GM19099 (cell line): Measurements from ENCODE around the gene BEGAIN.

Source experiments
- POLR2A ChIP-seq: IDR thresholded peaks from 3 replicates; pipeline ENCODE4 v1.6.1; 2011; ENCODE audit warnings: low read depth; ENCODE audit not compliant: insufficient read length; ENCODE audit errors: extremely low read depth

The BEGAIN gene, protein sequence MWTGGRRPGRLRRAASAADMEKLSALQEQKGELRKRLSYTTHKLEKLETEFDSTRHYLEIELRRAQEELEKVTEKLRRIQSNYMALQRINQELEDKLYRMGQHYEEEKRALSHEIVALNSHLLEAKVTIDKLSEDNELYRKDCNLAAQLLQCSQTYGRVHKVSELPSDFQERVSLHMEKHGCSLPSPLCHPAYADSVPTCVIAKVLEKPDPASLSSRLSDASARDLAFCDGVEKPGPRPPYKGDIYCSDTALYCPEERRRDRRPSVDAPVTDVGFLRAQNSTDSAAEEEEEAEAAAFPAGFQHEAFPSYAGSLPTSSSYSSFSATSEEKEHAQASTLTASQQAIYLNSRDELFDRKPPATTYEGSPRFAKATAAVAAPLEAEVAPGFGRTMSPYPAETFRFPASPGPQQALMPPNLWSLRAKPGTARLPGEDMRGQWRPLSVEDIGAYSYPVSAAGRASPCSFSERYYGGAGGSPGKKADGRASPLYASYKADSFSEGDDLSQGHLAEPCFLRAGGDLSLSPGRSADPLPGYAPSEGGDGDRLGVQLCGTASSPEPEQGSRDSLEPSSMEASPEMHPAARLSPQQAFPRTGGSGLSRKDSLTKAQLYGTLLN

DNA sequence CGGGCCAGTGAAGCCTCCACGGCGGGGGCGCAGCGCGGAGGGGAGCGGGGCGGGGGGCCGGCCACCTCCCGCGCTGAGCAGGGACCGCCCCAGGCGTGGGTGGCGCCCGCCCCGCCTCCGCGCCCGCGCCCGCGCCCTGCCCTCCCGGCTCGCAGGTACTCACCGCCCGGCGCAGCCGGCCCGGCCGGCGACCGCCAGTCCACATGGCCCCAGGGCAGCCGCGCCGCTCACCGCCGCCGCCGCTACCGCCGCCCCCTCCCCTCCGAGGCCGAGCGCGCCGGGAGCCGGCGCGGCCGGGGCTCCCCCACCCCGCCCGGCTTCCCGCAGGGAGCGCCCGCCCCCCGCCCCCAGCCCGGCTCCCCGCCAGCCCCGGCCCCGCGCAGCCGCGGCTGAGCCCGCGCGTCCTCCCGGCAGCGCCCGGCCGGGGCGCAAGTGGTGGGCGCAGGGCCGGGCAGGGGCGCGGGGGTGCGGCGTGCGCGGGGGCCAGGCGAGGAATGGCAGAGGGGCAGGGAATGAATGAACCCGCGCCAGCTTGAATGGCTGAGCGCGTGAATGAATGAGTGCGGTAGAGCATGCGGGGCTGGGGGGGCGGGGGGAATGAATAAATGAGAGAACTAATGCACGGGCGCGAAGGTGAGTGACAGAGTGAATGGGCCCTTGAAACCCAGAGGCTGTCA lies at the start of gene BEGAIN:
Gene BEGAIN, minus strand, starts transcription at position 332 of the 677 bp plus-strand sequence. Its CDS starts 127 bp downstream, at position 205.
- no peak for TF ChIP-seq POLR2A

DNA sequence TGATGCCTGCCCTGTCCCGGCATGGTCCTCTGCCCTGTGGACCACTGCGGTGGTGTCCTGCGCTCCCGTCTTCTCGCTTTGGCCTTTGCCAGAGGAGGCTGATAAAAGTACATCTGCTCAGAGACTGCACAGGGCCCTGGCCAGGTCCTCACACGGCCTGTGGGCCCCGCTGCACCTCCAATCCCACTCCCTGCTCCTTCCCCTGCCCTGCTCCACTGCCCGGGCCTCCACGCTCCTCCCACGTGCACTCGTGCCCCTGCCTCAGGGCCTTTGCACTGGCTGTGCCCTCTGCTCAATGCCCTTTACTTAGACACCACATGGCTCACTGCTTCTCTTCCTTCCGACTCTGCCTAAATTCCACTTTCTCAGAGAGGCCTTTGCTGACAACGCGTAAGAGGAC lies 49.3 kb upstream of the BEGAIN start:
- TF ChIP-seq POLR2A: no peak

DNA sequence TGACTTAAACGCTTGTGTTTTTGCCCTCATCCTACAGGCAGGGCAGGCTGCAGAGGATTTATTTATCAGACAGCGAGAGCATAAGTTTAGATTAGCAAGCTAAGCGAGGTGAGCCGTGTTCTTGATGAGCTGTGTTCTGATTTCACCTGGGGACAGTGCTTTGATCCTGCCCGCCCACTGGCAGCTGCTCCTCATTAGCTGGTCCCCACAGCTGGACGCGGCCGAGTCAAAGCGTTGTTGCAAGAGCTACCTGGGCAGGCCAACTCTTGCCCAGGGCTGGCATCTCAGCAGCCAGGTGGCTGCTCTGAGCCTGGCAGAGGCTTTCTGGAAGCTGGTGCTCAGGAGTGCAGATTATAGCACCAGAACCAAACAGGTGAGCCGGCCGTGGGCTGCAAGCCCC lies 46.8 kb upstream of the BEGAIN start:
- TF ChIP-seq POLR2A: no peak

DNA sequence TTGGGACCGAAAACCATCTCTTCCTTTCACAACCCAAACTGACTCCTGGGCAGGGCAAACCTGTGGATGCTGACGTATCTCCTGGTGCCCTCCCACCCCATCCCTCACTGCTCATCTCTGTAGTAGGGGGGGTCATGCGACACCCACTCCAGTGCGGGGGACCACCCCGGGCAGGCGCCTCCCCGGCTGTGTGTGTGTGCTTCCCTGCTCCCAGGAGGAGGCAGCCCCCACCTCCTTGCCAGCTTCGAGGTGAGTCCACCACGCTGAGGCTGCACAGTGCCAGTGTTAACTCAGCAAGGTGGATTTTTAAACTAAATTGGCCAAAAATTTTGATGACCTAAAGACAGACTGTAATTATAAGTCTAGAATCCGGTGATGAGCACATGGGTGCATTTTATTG lies 46.2 kb upstream of the BEGAIN start:
- no peak for TF ChIP-seq POLR2A

- no peak for TF ChIP-seq POLR2A
These were observed 42.5 kb upstream of the BEGAIN start for GRCh38 chr14:100629696-100630095.

DNA sequence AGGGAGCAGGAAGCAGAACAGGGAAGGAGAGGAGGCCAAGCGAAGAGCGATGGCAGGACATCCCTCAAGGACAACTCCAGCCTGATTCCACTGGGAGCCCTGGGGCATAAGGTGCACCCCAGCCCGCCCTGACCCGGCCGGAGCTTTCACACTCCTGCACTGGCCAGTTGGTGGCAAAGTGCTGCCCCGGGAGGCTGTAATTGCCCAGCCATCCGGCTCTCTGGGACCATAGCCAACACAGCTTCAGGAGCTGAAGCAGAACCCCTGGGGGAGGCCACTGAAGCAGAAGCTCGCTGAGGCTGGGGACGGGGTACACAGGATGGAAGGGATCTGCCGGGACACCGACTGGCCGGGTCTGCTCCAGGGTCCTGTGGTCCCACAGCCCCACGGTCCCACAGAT lies 41.9 kb upstream of the BEGAIN start:
- no peak for TF ChIP-seq POLR2A

GRCh38 chr14:100628225-100628624 lies 41.0 kb upstream of the BEGAIN start:
- TF ChIP-seq POLR2A: no peak

GRCh38 chr14:100626614-100627013 lies 39.4 kb upstream of the BEGAIN start:
- TF ChIP-seq POLR2A: no peak

DNA sequence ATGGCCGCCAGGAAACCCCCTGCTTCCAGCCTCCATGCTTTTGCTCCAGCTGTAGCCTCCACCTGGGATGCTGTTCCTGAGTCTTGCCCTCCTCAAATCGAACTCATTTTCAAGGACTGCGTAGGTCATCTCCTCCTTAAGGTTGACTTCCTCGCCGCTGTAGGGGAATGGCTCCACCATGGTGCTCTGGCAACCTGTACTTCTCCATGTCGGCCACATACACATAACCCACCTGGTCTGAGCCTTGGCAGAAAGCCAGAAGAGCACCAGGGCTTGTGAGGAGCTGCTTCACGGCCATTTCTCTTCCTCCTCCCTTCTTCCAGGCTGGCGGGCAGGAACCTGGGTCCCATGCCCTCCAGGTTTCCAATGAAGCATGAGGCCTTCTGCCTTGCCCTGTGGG lies 36.7 kb upstream of the BEGAIN start:
- no peak for TF ChIP-seq POLR2A

DNA sequence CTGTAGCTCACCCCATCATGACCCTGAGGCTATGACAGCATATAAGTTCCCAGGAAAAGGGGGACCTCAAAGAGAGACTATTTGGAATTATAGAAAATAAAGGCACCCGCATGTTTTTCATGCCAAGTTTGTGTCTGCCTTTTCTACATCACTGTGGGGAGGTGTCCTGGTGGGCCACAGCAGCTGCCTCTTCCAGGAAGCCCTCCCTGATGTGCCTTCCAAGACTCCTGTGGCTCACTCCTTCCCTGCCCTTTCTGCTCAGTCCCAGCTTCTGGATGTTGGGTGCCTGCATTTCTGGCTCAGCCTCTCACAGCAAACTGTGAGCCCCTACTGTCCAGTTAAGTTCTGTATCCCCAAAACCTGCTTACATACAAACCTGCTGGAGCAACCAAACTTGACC lies 36.3 kb upstream of the BEGAIN start:
- no peak for TF ChIP-seq POLR2A

DNA sequence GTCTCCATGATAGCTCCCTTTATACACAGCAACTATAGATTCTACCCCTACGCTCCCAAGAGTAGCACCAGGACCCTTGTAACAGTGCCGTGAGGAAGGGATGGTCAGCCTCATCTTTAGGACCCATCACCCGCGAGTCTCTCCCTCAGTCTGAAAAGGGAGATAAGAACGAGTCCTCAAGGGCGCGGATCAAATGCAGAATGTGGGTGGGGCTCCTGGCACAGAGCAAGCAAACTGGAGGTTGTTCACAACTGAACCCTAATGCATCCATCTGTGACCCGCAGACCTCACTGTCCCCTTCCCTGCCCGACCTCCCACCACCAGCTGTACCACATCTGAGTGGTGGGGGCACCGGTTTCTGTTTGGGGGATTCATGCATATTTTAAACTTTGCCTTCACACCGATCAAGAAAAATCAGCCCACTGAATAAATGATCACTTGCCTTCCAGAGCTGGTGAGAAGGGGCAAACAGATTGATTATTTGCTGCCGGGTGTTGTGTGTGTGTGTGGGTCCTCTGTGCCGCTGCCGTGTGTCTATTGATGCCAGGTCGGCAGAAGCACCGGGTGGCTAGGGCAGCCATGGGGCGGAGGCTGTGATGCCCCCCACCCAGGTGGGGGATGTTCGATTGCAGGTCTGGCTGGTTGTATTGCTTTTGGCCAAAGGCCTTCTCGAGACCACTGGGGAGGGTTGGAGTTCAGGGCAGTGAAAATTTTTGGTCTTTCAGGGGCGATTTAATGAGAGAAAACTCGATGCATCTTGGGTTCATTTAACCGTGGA lies 35.7 kb upstream of the BEGAIN start:
- TF ChIP-seq POLR2A: no peak

DNA sequence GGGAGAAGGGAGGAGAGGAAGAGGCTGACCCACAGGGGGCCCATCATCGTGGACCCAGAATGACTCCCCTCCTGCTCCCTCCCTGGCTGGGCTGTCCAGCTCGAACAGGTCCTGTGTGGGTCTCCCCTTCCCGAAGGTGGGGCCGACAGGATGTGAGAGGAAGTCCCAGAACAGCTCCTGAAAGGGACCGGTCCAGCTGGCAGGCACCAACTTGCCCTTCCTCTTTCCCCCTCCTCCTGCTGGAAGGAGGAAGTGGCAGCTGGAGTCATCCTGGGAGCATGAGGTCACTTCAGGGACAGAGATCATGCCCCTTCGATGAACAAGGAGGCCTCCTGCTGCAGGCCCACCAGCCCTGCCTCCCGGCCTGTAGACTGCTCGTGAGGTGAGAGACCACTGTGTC lies 35.0 kb upstream of the BEGAIN start:
- TF ChIP-seq POLR2A: no peak

DNA sequence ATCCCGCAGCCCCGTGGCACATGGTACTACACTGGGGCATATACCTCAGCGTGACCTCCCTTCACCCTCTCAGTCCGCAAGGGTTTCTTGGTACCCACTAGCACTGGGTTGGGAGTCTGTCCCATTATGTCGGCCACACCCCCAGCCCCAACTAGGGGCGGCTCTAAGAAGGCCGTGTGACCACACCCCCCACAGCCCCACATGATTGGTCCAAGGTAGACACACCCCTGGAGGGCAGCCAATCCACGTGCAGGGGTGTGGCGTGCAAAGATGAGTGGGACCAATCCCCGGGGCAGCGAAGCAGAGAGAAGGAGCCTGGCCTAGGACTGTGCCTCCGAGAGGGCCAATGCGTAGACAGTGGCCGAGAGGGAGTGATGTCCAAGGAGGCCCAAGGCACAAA lies 34.6 kb upstream of the BEGAIN start:
- TF ChIP-seq POLR2A: no peak

- no peak for TF ChIP-seq POLR2A
These were observed 33.3 kb upstream of the BEGAIN start for GRCh38 chr14:100620255-100621100.
